DOHH2 (cell line): ENCODE data around the gene IER3.
A peak's percentile ranks its signal among the peaks of the same experiment; 100 is the strongest.

Experiments used
- H3F3A ChIP-seq: fragments of 200-600 bp; sonication (generic), shearing (Covaris generic); 2 replicates; pipeline ENCODE4 v1.6.0; 2016; ENCODE audit warnings: antibody characterized with exemption, mild to moderate bottlenecking; ENCODE audit not compliant: control insufficient read depth, insufficient read depth
- H3K27ac ChIP-seq: fragments of 200-600 bp; sonication (generic); 2 replicates; pipeline ENCODE4 v1.5.1; 2014; ENCODE audit warnings: low read depth, mild to moderate bottlenecking, low read length, moderate library complexity
- H3K27me3 ChIP-seq: fragments of 200-600 bp; sonication (generic); 2 replicates; pipeline ENCODE4 v1.6.1; 2014; ENCODE audit warnings: mild to moderate bottlenecking, low read length, mixed read lengths; ENCODE audit not compliant: control insufficient read depth
- H3K36me3 ChIP-seq: fragments of 200-600 bp; sonication (generic); 2 replicates; pipeline ENCODE4 v1.6.1; 2014; ENCODE audit warnings: mild to moderate bottlenecking, low read length, moderate library complexity, mixed read lengths; ENCODE audit not compliant: control insufficient read depth
- H3K4me1 ChIP-seq: fragments of 200-600 bp; sonication (generic); 2 replicates; pipeline ENCODE4 v1.6.1; 2014; ENCODE audit warnings: mild to moderate bottlenecking, low read length, mixed read lengths; ENCODE audit not compliant: control insufficient read depth
- H3K4me2 ChIP-seq: fragments of 200-600 bp; sonication (generic); 2 replicates; pipeline ENCODE4 v1.6.0; 2014; ENCODE audit warnings: mild to moderate bottlenecking, low read length, moderate library complexity
- H3K4me3 ChIP-seq: fragments of 200-600 bp; sonication (generic); 2 replicates; pipeline ENCODE4 v1.5.1; 2014; ENCODE audit warnings: mild to moderate bottlenecking, low read length, mixed read lengths
- H3K79me2 ChIP-seq: fragments of 200-600 bp; sonication (generic); 2 replicates; pipeline ENCODE4 v1.6.1; 2014; ENCODE audit warnings: mild to moderate bottlenecking, low read length, mixed read lengths; ENCODE audit not compliant: control insufficient read depth
- H3K9me2 ChIP-seq: fragments of 200-600 bp; sonication (generic); replicated peaks from 2 replicates; pipeline ENCODE4 v1.6.1; 2014; ENCODE audit warnings: mild to moderate bottlenecking, low read length, mixed read lengths; ENCODE audit not compliant: control insufficient read depth
- H3K9me3 ChIP-seq: fragments of 200-600 bp; sonication (generic); 2 replicates; pipeline ENCODE4 v1.6.1; 2014; ENCODE audit warnings: antibody characterized with exemption, low read length, mixed read lengths; ENCODE audit not compliant: control insufficient read depth, insufficient read depth
- H4K20me1 ChIP-seq: fragments of 200-600 bp; sonication (generic); 2 replicates; pipeline ENCODE4 v1.6.0; 2014; ENCODE audit warnings: low read depth, mild to moderate bottlenecking, antibody characterized with exemption, low read length, moderate library complexity; ENCODE audit not compliant: control insufficient read depth, insufficient read depth
- CTCF ChIP-seq: fragments of 200-600 bp; sonication (generic); IDR thresholded peaks from one replicate; pipeline ENCODE4 v1.5.1; 2014; ENCODE audit warnings: antibody characterized with exemption, mild to moderate bottlenecking, low read depth, low read length; ENCODE audit not compliant: poor library complexity, severe bottlenecking
- EZH2phosphoT487 ChIP-seq: fragments of 200-600 bp; sonication (generic); IDR thresholded peaks from 2 replicates; pipeline ENCODE4 v1.6.1; 2017; ENCODE audit warnings: borderline replicate concordance, mild to moderate bottlenecking, antibody characterized with exemption, low read length, moderate library complexity, mixed read lengths

Gene IER3

GRCh38 chr6:30741789-30742315 lies 2.5 kb downstream of the IER3 start:
- no peak for TF ChIP-seq CTCF
- no peak for TF ChIP-seq EZH2phosphoT487
- H3K4me2 ChIP-seq = peak overlapping the region; percentile 89
- H3K9me3 ChIP-seq = no peaks in the 10 kb centered on the region
- H3K79me2 ChIP-seq = peaks cover 31% of the 10 kb centered on the region
- peaks cover 4% of the 10 kb centered on the region; the same call in 1 of the 2 replicates for H4K20me1 ChIP-seq
- H3F3A ChIP-seq = peaks cover 12% of the 10 kb centered on the region
- H3K27ac ChIP-seq = peak overlapping the region; percentile 45; the same call in 1 of the 2 replicates
- peaks cover 52% of the 10 kb centered on the region for H3K36me3 ChIP-seq
- peaks cover 17% of the 10 kb centered on the region; the same call in 1 of the 2 replicates for H3K27me3 ChIP-seq
- H3K4me3 ChIP-seq = peak overlapping the region; percentile 92
- H3K4me1 ChIP-seq = peaks cover 58% of the 10 kb centered on the region
- no peaks in the 10 kb centered on the region for H3K9me2 ChIP-seq

- Histone ChIP-seq H4K20me1 (peaks cover 4% of the 10 kb centered on the region; the same call in 1 of the 2 replicates), H3F3A (peaks cover 12% of the 10 kb centered on the region), H3K27me3 (peaks cover 17% of the 10 kb centered on the region; the same call in 1 of the 2 replicates), H3K79me2 (peaks cover 31% of the 10 kb centered on the region), H3K27ac (no peak overlapping the region), H3K4me2 (peak overlapping the region; percentile 89), H3K4me3 (peak overlapping the region; percentile 92), H3K9me3 (no peaks in the 10 kb centered on the region), H3K36me3 (peaks cover 53% of the 10 kb centered on the region), H3K4me1 (peaks cover 62% of the 10 kb centered on the region), H3K9me2 (no peaks in the 10 kb centered on the region)
- no peak for TF ChIP-seq EZH2phosphoT487
Observed at GRCh38 chr6:30741063-30741779, 3.1 kb downstream of the IER3 start.

GRCh38 chr6:30740540-30740870 lies 3.8 kb downstream of the IER3 start:
- H3K4me2 ChIP-seq = no peak overlapping the region
- H3K4me3 ChIP-seq = no peak overlapping the region
- H3K79me2 ChIP-seq = peaks cover 31% of the 10 kb centered on the region
- H3K9me3 ChIP-seq = no peaks in the 10 kb centered on the region
- H4K20me1 ChIP-seq = peaks cover 4% of the 10 kb centered on the region; the same call in 1 of the 2 replicates
- peaks cover 59% of the 10 kb centered on the region for H3K36me3 ChIP-seq
- TF ChIP-seq CTCF = no peak
- TF ChIP-seq EZH2phosphoT487 = no peak
- H3K9me2 ChIP-seq = no peaks in the 10 kb centered on the region
- peaks cover 14% of the 10 kb centered on the region; the same call in 1 of the 2 replicates for H3K27me3 ChIP-seq
- peaks cover 14% of the 10 kb centered on the region for H3F3A ChIP-seq
- H3K27ac ChIP-seq = no peak overlapping the region
- H3K4me1 ChIP-seq = peaks cover 68% of the 10 kb centered on the region

GRCh38 chr6:30738532-30738931 lies 5.8 kb downstream of the IER3 start:
- no peaks in the 10 kb centered on the region for H3K9me3 ChIP-seq
- H3K27ac ChIP-seq = no peak overlapping the region
- no peak overlapping the region for H3K4me3 ChIP-seq
- H3K9me2 ChIP-seq = no peaks in the 10 kb centered on the region
- H3K27me3 ChIP-seq = peaks cover 5% of the 10 kb centered on the region; the same call in 1 of the 2 replicates
- H3K36me3 ChIP-seq = peaks cover 67% of the 10 kb centered on the region
- peaks cover 4% of the 10 kb centered on the region; the same call in 1 of the 2 replicates for H4K20me1 ChIP-seq
- H3K79me2 ChIP-seq = peaks cover 31% of the 10 kb centered on the region
- peaks cover 53% of the 10 kb centered on the region for H3K4me1 ChIP-seq
- H3F3A ChIP-seq = peaks cover 12% of the 10 kb centered on the region
- no peak for TF ChIP-seq CTCF
- TF ChIP-seq EZH2phosphoT487 = no peak
- no peak overlapping the region; the same call in 1 of the 2 replicates for H3K4me2 ChIP-seq
